SK-N-SH (cell line): Measurements from ENCODE around the gene CPEB1. TPM values are rescaled to one million over a fixed set of nuclear protein-coding genes. Genes with fewer than 3 reads are reported as not detected.

Experiments
- polyA plus RNA-seq, 3 experiments: library from polyadenylated mRNA; depleted of rRNA; stranded (reverse); fragments of >200 nt; gene quantifications; 2 replicates each; pipeline ENCODE4 v1.2.3, GENCODE V29; 2012

Gene CPEB1
- polyA plus RNA-seq, 1 of the 3 experiments (the other 2 are of a cell fraction): 2.6 TPM

Other genes with a start within 250 kb of the CPEB1 start
- gene GOLGA6L9, start 217.5 kb downstream of the CPEB1 start, polyA plus RNA-seq (2012; rRNA removed): 7.3 and 7.4 TPM in 2 replicates
- gene RPS17, start 106.9 kb downstream of the CPEB1 start, polyA plus RNA-seq (2012; rRNA removed): 8,662 and 9,168 TPM in 2 replicates
- 0.77 and 1.8 TPM in 2 replicates for gene AP3B2, start 62.5 kb upstream of the CPEB1 start, polyA plus RNA-seq (2012; rRNA removed)
- gene FSD2, start 158.7 kb upstream of the CPEB1 start, polyA plus RNA-seq (2012; rRNA removed): not detected in 2 replicates
- 1.9 and 2.3 TPM in 2 replicates for gene WHAMM, start 162.3 kb upstream of the CPEB1 start, polyA plus RNA-seq (2012; rRNA removed)